ENCODE results near the gene PKD1L1. TPM values are rescaled to one million over a fixed set of nuclear protein-coding genes. Genes with fewer than 3 reads are reported as not detected.
"Not testable (repeated sequence)": the region's sequence is repeated elsewhere in the genome, so short reads cannot be mapped to it uniquely, and the experiment has no call there.

Gene PKD1L1
- total RNA-seq, 2 experiments from 2014 or later: 0.17 to 0.34 TPM

GRCh38 chr7:47763063-47763974 lies 184.9 kb downstream of the PKD1L1 start:
- no peak overlapping the region for H3K4me3 Mint-ChIP-seq
- DNase-seq: no peak
- POLR2A ChIA-PET: no interaction called here
- no peaks in the 10 kb centered on the region for H3K27me3 Mint-ChIP-seq
- H3K4me1 Mint-ChIP-seq: no peaks in the 10 kb centered on the region
- no peak for ATAC-seq (ENCODE audit: low read depth)
- peaks cover 2% of the 10 kb centered on the region for H3K9me3 Mint-ChIP-seq
- H3K36me3 Mint-ChIP-seq: no peaks in the 10 kb centered on the region
- no peak overlapping the region for H3K27ac Mint-ChIP-seq

GRCh38 chr7:47762746-47763062 lies 185.6 kb downstream of the PKD1L1 start:
- DNase-seq (no peak), ATAC-seq (ENCODE audit: low read depth) (no peak)
- Mint-ChIP-seq H3K9me3 (no peaks in the 10 kb centered on the region), H3K4me1 (no peaks in the 10 kb centered on the region), H3K27ac (no peak overlapping the region), H3K4me3 (no peak overlapping the region), H3K27me3 (no peaks in the 10 kb centered on the region), H3K36me3 (no peaks in the 10 kb centered on the region)
- POLR2A ChIA-PET: no interaction called here

- Mint-ChIP-seq H3K4me3 (no peak overlapping the region), H3K36me3 (no peaks in the 10 kb centered on the region), H3K27me3 (no peaks in the 10 kb centered on the region), H3K4me1 (no peaks in the 10 kb centered on the region), H3K9me3 (no peaks in the 10 kb centered on the region), H3K27ac (no peak overlapping the region)
- DNase-seq (no peak), ATAC-seq (ENCODE audit: low read depth) (no peak)
- POLR2A ChIA-PET: no interaction called here
These were observed 186.1 kb downstream of the PKD1L1 start for GRCh38 chr7:47762207-47762606.

GRCh38 chr7:47759056-47759706 lies 189.1 kb downstream of the PKD1L1 start:
- DNase-seq (no peak), ATAC-seq (ENCODE audit: low read depth) (no peak)
- H3K4me1 Mint-ChIP-seq: no peaks in the 10 kb centered on the region
- POLR2A ChIA-PET: no interaction called here
- no peak overlapping the region for H3K4me3 Mint-ChIP-seq
- no peak overlapping the region for H3K27ac Mint-ChIP-seq
- H3K27me3 Mint-ChIP-seq: peaks cover 1% of the 10 kb centered on the region
- H3K9me3 Mint-ChIP-seq: no peaks in the 10 kb centered on the region
- H3K36me3 Mint-ChIP-seq: no peaks in the 10 kb centered on the region

GRCh38 chr7:47758546-47758945 lies 189.7 kb downstream of the PKD1L1 start:
- DNase-seq (no peak), ATAC-seq (ENCODE audit: low read depth) (no peak)
- H3K4me3 Mint-ChIP-seq: no peak overlapping the region
- no peaks in the 10 kb centered on the region for H3K4me1 Mint-ChIP-seq
- peaks cover 1% of the 10 kb centered on the region for H3K27me3 Mint-ChIP-seq
- H3K36me3 Mint-ChIP-seq: no peaks in the 10 kb centered on the region
- POLR2A ChIA-PET: no interaction called here
- H3K9me3 Mint-ChIP-seq: no peaks in the 10 kb centered on the region
- H3K27ac Mint-ChIP-seq: no peak overlapping the region

GRCh38 chr7:47757921-47758411 lies 190.3 kb downstream of the PKD1L1 start:
- H3K27ac Mint-ChIP-seq: no peak overlapping the region
- DNase-seq: no peak
- POLR2A ChIA-PET: no interaction called here
- no peaks in the 10 kb centered on the region for H3K4me1 Mint-ChIP-seq
- ATAC-seq (ENCODE audit: low read depth): no peak
- H3K9me3 Mint-ChIP-seq: no peaks in the 10 kb centered on the region
- peaks cover 1% of the 10 kb centered on the region for H3K27me3 Mint-ChIP-seq
- H3K4me3 Mint-ChIP-seq: no peak overlapping the region
- H3K36me3 Mint-ChIP-seq: no peaks in the 10 kb centered on the region

- no peak overlapping the region for H3K4me3 Mint-ChIP-seq
- ATAC-seq (ENCODE audit: low read depth) (no peak), DNase-seq (no peak)
- peaks cover 1% of the 10 kb centered on the region for H3K27me3 Mint-ChIP-seq
- no peaks in the 10 kb centered on the region for H3K9me3 Mint-ChIP-seq
- H3K4me1 Mint-ChIP-seq: no peaks in the 10 kb centered on the region
- no peak overlapping the region for H3K27ac Mint-ChIP-seq
- POLR2A ChIA-PET: no interaction called here
- H3K36me3 Mint-ChIP-seq: no peaks in the 10 kb centered on the region
These were observed 191.6 kb downstream of the PKD1L1 start for GRCh38 chr7:47756636-47757035.

- Mint-ChIP-seq H3K9me3 (no peaks in the 10 kb centered on the region), H3K36me3 (no peaks in the 10 kb centered on the region), H3K27ac (no peak overlapping the region), H3K4me1 (peaks cover 9% of the 10 kb centered on the region), H3K27me3 (peaks cover 1% of the 10 kb centered on the region), H3K4me3 (no peak overlapping the region)
- DNase-seq (no peak), ATAC-seq (ENCODE audit: low read depth) (no peak)
- POLR2A ChIA-PET: no interaction called here
These were observed 193.0 kb downstream of the PKD1L1 start for GRCh38 chr7:47755248-47755647.

GRCh38 chr7:47751724-47752123 lies 196.5 kb downstream of the PKD1L1 start:
- DNase-seq; ATAC-seq (ENCODE audit: low read depth); POLR2A ChIA-PET; H3K4me3 Mint-ChIP-seq; H3K9me3 Mint-ChIP-seq; H3K27ac Mint-ChIP-seq; H3K4me1 Mint-ChIP-seq; H3K36me3 Mint-ChIP-seq: not testable (repeated sequence)
- peaks cover 13% of the 10 kb centered on the region for H3K27me3 Mint-ChIP-seq

GRCh38 chr7:47751043-47751442 lies 197.2 kb downstream of the PKD1L1 start:
- H3K27ac Mint-ChIP-seq: no peak overlapping the region
- POLR2A ChIA-PET: no interaction called here
- H3K4me1 Mint-ChIP-seq: peaks cover 9% of the 10 kb centered on the region
- no peaks in the 10 kb centered on the region for H3K9me3 Mint-ChIP-seq
- H3K36me3 Mint-ChIP-seq: no peaks in the 10 kb centered on the region
- H3K27me3 Mint-ChIP-seq: peaks cover 13% of the 10 kb centered on the region
- DNase-seq (no peak), ATAC-seq (ENCODE audit: low read depth) (peak; percentile 52)
- H3K4me3 Mint-ChIP-seq: no peak overlapping the region

- POLR2A ChIA-PET: no interaction called here
- Mint-ChIP-seq H3K4me1 (peaks cover 9% of the 10 kb centered on the region), H3K4me3 (no peak overlapping the region), H3K9me3 (no peaks in the 10 kb centered on the region), H3K27me3 (peaks cover 19% of the 10 kb centered on the region), H3K27ac (no peak overlapping the region), H3K36me3 (no peaks in the 10 kb centered on the region)
- DNase-seq (no peak), ATAC-seq (ENCODE audit: low read depth) (no peak)
These were observed 200.2 kb downstream of the PKD1L1 start for GRCh38 chr7:47748041-47748440.

GRCh38 chr7:47747160-47747559 lies 201.1 kb downstream of the PKD1L1 start:
- no peak overlapping the region for H3K27ac Mint-ChIP-seq
- no peak overlapping the region for H3K4me3 Mint-ChIP-seq
- H3K27me3 Mint-ChIP-seq: peaks cover 19% of the 10 kb centered on the region
- DNase-seq: no peak
- H3K9me3 Mint-ChIP-seq: no peaks in the 10 kb centered on the region
- ATAC-seq (ENCODE audit: low read depth): no peak
- peaks cover 9% of the 10 kb centered on the region for H3K4me1 Mint-ChIP-seq
- POLR2A ChIA-PET: no interaction called here
- no peaks in the 10 kb centered on the region for H3K36me3 Mint-ChIP-seq

- Mint-ChIP-seq H3K36me3 (no peaks in the 10 kb centered on the region), H3K9me3 (no peaks in the 10 kb centered on the region), H3K27ac (no peak overlapping the region), H3K4me1 (peaks cover 9% of the 10 kb centered on the region), H3K27me3 (peaks cover 19% of the 10 kb centered on the region), H3K4me3 (no peak overlapping the region)
- POLR2A ChIA-PET: no interaction called here
- ATAC-seq (ENCODE audit: low read depth) (no peak), DNase-seq (no peak)
These were observed 201.8 kb downstream of the PKD1L1 start for GRCh38 chr7:47746468-47746867.

GRCh38 chr7:47744883-47745282 lies 203.4 kb downstream of the PKD1L1 start:
- H3K36me3 Mint-ChIP-seq: no peaks in the 10 kb centered on the region
- H3K4me1 Mint-ChIP-seq: no peaks in the 10 kb centered on the region
- H3K27ac Mint-ChIP-seq: no peak overlapping the region
- no peaks in the 10 kb centered on the region for H3K9me3 Mint-ChIP-seq
- peaks cover 19% of the 10 kb centered on the region for H3K27me3 Mint-ChIP-seq
- POLR2A ChIA-PET: no interaction called here
- DNase-seq (no peak), ATAC-seq (ENCODE audit: low read depth) (no peak)
- no peak overlapping the region for H3K4me3 Mint-ChIP-seq
